Left colon (tissue), 2 donors: ENCODE data around the gene CPA3. TPM values are rescaled to one million over a fixed set of nuclear protein-coding genes. Genes with fewer than 3 reads are reported as not detected.
A peak's percentile ranks its signal among the peaks of the same experiment; 100 is the strongest.

Experiments
- ATAC-seq: fragments of 200-7000 bp; cut with Tn5 transposase; one replicate; pipeline ENCODE4 v1.9.1; 2020; ENCODE audit warnings: mild to moderate bottlenecking, moderate library complexity
- DNase-seq, 2 donors: peaks; one replicate each; pipeline ENCODE4 v3.0.0-alpha.2; 2020
- intact Hi-C, 2 donors: fragments of 100-400 bp; cut with DNase I in 1 of 2; cut with micrococcal nuclease in 1 of 2; formaldehyde crosslinking; loops; one replicate each; pipeline versions ENCODE4 v1.11.2 to v1.14.0; 2022; cut with DNase I, micrococcal nuclease
- total RNA-seq, 2 donors: library from RNA; stranded (reverse); fragmentation: NEBNext Ultra II Directional; extraction: Animal tissue kit (Norgen Biotek cat#: 25700); gene quantifications; one replicate each; pipeline ENCODE4 v1.2.1, GENCODE V29; 2021
- donor health status: DM: no; HTN: no; CAD: no.
- donor health status: DM: yes; HTN: yes; CAD: no.

The CPA3 gene
- total RNA-seq, 2 donors from 2014 or later = 1.9 to 11.0 TPM

GRCh38 chr3:148903941-148904340 is 38.8 kb downstream of the CPA3 start:
- ATAC-seq = no peak
- intact Hi-C loops = no loop called here
- DNase-seq = no peak

GRCh38 chr3:148906667-148907066 is 41.6 kb downstream of the CPA3 start:
- no peak for DNase-seq
- intact Hi-C loops = no loop called here
- no peak for ATAC-seq

DNA sequence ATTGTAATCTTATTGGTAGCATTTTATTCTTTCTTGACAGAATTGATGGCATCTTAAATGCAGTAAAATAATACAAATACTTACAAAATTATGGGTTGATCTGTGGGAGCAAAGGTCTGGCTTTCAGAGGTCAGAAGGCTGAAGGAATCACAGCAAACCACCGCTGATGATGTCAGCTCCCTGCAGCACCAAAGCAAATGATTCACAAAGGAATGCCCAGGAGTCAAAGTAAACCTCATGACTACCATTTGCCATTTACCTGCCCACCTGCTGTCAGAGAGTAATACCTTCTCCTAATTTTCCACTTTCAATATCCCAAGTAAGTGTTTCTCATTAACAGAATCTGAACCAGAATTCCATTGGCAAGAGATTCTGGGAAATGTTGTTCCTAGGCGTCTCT is 46.1 kb downstream of the CPA3 start:
- ATAC-seq = no peak
- intact Hi-C loops = no loop called here
- DNase-seq = no peak

- ATAC-seq (no peak), DNase-seq (no peak)
- intact Hi-C loops = no loop called here
Measured at GRCh38 chr3:148911592-148911991, 46.5 kb downstream of the CPA3 start.

- intact Hi-C loops = no loop called here
- DNase-seq (no peak), ATAC-seq (no peak)
Measured at GRCh38 chr3:148914936-148915690, 50.0 kb downstream of the CPA3 start.

DNA sequence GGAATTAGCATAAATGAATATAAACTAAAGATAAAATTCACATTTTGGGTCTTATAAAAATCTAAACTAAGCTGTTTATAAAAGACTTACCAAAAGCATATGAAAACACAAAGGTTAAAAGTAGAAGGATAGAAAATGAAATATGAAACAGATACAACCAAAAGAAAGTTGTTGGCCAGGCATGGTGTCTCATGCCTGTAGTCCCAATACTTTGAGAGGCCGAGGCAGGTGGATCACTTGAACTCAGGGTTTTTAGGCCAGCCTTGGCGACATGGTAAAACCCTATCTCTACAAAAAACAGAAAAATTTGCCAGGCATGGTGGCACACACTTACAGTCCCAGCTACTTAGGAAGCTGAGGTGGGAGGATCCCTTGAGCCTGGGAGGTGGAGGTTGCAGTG is 51.0 kb downstream of the CPA3 start:
- DNase-seq (no peak), ATAC-seq (no peak)
- intact Hi-C loops = no loop called here

DNA sequence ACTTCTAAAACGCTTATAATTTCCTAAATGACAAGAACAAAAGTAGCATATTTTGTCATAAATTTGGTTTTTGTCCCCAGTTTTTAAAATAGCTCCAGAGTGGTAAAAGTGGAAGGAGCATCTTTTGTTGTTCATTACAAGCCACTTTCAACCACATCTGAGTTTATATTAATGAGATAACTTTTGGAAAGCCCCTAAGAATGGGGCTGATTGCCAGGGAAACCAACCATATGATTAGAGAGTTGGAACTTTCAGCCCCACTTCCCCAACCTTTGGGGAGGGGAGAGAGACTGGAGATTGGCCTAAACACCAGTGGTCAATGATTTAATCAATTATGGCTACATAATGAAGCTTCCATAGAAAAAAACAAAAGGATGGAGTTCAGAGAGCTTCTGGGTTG is 57.4 kb downstream of the CPA3 start:
- ATAC-seq (no peak), DNase-seq (no peak)
- intact Hi-C loops = no loop called here

GRCh38 chr3:148923592-148923991 is 58.5 kb downstream of the CPA3 start:
- no peak for ATAC-seq
- no peak for DNase-seq
- intact Hi-C loops = no loop called here

DNA sequence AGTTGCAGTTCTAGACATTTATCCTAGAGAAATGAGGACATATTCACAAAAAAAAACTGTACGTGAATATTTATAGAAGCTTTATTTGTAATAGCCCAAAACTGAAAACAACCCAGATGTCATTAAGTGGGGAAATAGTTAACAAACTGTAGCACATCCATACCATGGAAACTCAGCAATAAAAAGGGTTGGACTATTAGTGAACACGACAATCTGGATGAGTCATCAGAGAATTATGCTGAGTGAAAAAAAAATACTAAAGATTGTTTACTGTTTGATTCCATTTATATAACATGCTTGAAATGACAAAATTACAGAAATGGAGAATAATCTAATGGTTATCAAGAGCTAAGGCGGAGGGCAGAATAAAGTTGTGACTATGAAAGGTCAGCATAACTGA is 59.5 kb downstream of the CPA3 start:
- intact Hi-C loops = no loop called here
- DNase-seq = no peak
- ATAC-seq = no peak

DNA sequence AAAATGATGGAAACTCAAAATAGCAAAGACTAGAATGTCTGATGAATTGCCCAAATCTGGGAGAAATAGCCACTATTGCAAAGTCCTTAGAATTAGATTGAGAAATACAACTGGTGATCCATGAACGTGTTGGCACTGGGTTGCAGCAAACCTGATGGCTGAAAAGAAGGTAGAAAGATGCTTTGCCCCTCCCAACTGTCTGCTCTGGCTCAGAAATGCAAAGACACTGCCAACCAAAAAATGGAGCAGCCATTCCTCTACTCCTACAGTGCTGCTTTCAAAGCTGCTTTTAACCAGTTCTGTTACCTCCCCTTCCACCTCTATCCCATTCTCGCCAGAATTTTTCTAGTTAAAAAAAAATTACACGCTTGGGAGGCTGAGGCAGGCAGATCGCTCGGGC is 60.7 kb downstream of the CPA3 start:
- ATAC-seq = no peak
- DNase-seq = no peak
- intact Hi-C loops = no loop called here

- intact Hi-C loops = no loop called here
- DNase-seq (no peak), ATAC-seq (no peak)
Measured at GRCh38 chr3:148930752-148931151, 65.7 kb downstream of the CPA3 start.

GRCh38 chr3:148931574-148931973 is 66.5 kb downstream of the CPA3 start:
- ATAC-seq = no peak

GRCh38 chr3:148932972-148933371 is 67.9 kb downstream of the CPA3 start:
- intact Hi-C loops = no loop called here
- DNase-seq (no peak), ATAC-seq (no peak)

More at GRCh38 chr3:148931574-148931973, 66.5 kb downstream of the CPA3 start:
- DNase-seq = no peak
- intact Hi-C loops = no loop called here

DNA sequence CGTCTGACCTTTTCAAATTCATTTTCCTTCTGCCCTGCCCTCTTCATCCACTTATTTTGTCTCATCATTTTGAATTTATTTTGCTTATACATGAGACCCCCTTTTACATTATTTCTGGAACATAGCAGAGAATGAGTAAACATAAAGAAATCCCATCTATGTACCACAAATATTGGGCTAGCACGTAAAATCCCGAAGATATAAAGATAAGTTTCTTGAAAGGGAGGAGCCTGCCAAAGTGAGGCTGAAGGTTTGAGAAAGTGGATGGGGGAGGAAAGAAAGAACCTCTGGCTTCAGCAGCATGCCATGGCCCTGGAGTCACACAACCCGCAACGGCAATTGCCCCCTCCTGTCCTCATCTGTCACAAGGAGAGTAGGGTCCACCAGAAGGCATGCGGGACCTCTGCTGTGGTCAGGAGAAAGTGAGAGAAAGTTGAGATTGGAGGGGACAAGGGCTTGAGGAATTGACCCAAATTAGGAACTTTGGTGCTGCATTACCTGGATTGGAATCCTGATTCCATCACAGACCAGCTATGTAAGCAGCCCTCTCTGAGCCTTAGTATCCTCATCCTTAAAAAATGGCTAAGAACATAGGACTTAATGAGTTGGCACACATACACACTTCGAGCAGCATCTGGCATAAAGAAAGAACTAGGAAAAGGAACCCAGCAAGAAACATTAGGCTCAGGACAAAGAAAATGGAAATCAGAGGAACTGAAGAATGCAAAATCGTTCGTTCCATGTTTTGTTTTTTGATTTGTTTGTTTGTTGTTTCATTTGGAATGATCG is 72.6 kb downstream of the CPA3 start:
- intact Hi-C loops = no loop called here
- no peak for ATAC-seq

DNA sequence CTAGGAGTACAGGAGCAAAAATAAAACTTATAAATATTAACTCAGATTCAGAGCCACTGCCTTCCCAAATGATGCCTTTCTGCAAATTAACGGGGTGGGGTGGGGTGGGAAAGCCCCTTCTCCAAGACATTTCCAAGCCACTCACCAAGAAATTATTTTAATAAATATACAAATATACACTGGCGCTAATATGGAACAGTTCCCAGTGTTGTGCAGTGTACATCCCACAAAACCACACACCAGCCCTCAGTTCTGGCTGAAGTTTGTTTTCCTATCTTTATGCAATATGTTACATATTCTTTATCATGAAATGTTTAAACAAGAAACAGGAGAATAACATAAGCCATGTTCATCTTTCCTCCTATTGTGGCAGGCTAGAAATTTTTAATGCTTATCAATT is 73.2 kb downstream of the CPA3 start:
- ATAC-seq (no peak), DNase-seq (no peak)
- intact Hi-C loops = no loop called here

More for the DNA sequence above, 72.6 kb downstream of the CPA3 start:
- DNase-seq = no peak

DNA sequence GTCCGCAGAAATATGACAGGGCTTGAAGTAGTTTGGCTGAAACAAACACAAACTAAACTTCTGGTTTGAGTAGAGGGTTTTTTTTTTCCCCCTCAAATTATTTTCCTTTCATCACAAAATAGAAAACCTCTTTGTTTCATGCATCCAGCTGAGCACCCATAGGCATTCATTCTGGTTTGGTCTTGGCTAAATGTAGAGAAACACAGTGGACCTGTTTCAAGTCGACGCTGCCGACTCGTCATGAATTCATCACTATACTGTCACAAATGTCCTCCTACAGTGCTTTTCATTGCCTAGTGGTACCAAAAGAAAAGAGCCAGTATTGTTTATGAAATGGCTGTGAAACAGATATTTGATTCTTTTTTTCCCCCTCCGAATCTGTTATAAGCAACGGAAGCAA is 73.8 kb downstream of the CPA3 start:
- ATAC-seq (no peak), DNase-seq (no peak)
- intact Hi-C loops = no loop called here

DNA sequence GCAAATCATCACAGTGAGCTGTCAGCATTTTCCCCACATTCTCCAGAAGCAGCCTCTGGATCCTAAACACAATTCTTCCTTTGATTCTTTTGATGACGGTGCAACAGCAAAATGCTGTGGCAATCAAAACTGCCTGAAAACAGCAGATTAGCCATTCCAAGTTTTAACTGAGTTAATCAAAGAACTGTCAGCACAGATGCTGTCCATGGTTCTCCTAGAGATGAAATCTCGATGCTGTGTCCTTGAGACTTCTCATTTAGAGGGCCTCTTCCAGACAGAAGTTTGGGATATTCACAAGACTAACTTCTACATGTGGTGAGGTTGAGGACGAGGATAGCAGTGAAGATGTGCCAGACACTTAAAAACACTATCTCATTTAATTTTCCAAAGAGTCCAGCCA is 75.9 kb downstream of the CPA3 start:
- no peak for DNase-seq
- intact Hi-C loops = loop anchor here (5.0 to 10.0 kb wide), 4 partner anchors 76 to 626 kb away; partner anchors contain the start of gene CPA3 (in 1 of the 2)
- no peak for ATAC-seq

- intact Hi-C loops = loop anchor here (5.0 to 10.0 kb wide), 4 partner anchors 79 to 629 kb away; partner anchors contain the start of gene CPA3 (in 1 of the 2)
- ATAC-seq (peak; percentile 52), DNase-seq (no peak)
Measured at GRCh38 chr3:148943506-148944205, 78.6 kb downstream of the CPA3 start.

DNA sequence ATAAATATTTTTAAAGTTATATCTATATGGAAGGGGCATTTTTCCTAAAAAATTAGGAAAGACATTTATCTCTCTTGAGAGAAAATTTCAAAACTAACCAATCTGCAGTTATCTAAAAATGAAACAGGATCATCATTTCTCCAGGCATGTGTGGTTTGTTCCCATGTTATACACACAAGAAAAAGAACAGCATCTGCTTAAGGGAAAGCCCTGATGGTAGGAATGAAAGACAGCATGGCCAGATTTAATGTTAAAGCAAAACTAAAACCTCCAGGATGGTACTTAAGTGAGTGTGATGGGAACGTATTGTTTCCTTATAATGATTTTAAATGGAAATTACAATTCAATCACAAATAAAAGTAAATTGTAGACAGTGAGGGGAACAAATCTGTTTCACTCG is 80.0 kb downstream of the CPA3 start:
- DNase-seq = no peak
- no peak for ATAC-seq
- intact Hi-C loops = loop anchor here (10.0 kb wide), 3 partner anchors 80 to 630 kb away; partner anchors contain the start of gene CPA3 (in 1 of the 2)
